PC-9 (cell line): ENCODE data around the gene MARCHF3. TPM values are rescaled to one million over a fixed set of nuclear protein-coding genes. Genes with fewer than 3 reads are reported as not detected.

Experiments
- BruUV-seq: library from RNA; stranded (reverse); fragments of 400-500 nt; replicated peaks from 2 replicates; lab custom pipeline; 2021; lab: Mats Ljungman, UMichigan
- CTCF ChIA-PET: fragments of 300-600 bp; sonication (Branson Sonifier 250); formaldehyde crosslinking; loops from one replicate; lab custom pipeline; 2022; ENCODE audit warnings: antibody characterized with exemption; lab: Charles Lee
- POLR2A ChIA-PET: fragments of 300-600 bp; sonication (Branson Sonifier 250); formaldehyde crosslinking; loops from one replicate; lab custom pipeline; 2022; ENCODE audit warnings: antibody characterized with exemption; ENCODE audit not compliant: unreplicated experiment; lab: Charles Lee
- DNase-seq, 2 experiments: peaks; one replicate each; pipeline versions ENCODE4 v3.0.0 to v3.0.0-alpha.2; 2015 to 2022; ENCODE audit warnings: mixed read lengths in 1 of 2
- H2AFZ ChIP-seq: fragments of 200-600 bp; sonication (generic); 2 replicates; pipeline ENCODE4 v1.8.1; 2017; ENCODE audit warnings: antibody characterized with exemption
- H3F3A ChIP-seq: fragments of 200-600 bp; sonication (generic); 2 replicates; pipeline ENCODE4 v1.8.1; 2017; ENCODE audit warnings: antibody characterized with exemption, mild to moderate bottlenecking, low read depth; ENCODE audit not compliant: insufficient read depth
- H3K27ac ChIP-seq: fragments of 200-600 bp; sonication (generic); 2 replicates; pipeline ENCODE4 v1.6.1; 2016; ENCODE audit warnings: mixed run types
- H3K27me3 ChIP-seq: fragments of 200-600 bp; sonication (generic); 2 replicates; pipeline ENCODE4 v1.6.1; 2016; ENCODE audit warnings: low read depth, mixed run types; ENCODE audit not compliant: insufficient read depth
- H3K36me3 ChIP-seq: fragments of 200-600 bp; sonication (generic); 2 replicates; pipeline ENCODE4 v1.6.1; 2016; ENCODE audit warnings: low read depth, mixed run types
- H3K4me1 ChIP-seq: fragments of 200-600 bp; sonication (generic); replicated peaks from 2 replicates; pipeline ENCODE4 v1.6.1; 2016; ENCODE audit warnings: mixed run types; ENCODE audit not compliant: insufficient read depth
- H3K4me2 ChIP-seq: fragments of 200-600 bp; sonication (generic); 2 replicates; pipeline ENCODE4 v1.6.1; 2017; ENCODE audit warnings: mixed run types
- H3K4me3 ChIP-seq: fragments of 200-600 bp; sonication (generic); 2 replicates; pipeline ENCODE4 v1.6.1; 2016; ENCODE audit warnings: mixed run types
- H3K79me2 ChIP-seq: fragments of 200-600 bp; sonication (generic); 2 replicates; pipeline ENCODE4 v1.6.1; 2017; ENCODE audit warnings: low read depth, mixed run types
- H3K9me2 ChIP-seq: fragments of 200-600 bp; sonication (generic); 2 replicates; pipeline ENCODE4 v1.8.1; 2017; ENCODE audit warnings: mild to moderate bottlenecking; ENCODE audit not compliant: insufficient read depth
- H3K9me3 ChIP-seq: fragments of 200-600 bp; sonication (generic); 2 replicates; pipeline ENCODE4 v1.8.1; 2016; ENCODE audit warnings: low read depth; ENCODE audit not compliant: insufficient read depth
- H4K20me1 ChIP-seq: fragments of 200-600 bp; sonication (generic); 2 replicates; pipeline ENCODE4 v1.8.1; 2017; ENCODE audit not compliant: insufficient read depth
- EZH2 ChIP-seq: fragments of 200-600 bp; sonication (generic); IDR thresholded peaks from 2 replicates; pipeline ENCODE4 v1.8.0; 2017; ENCODE audit warnings: antibody characterized with exemption, low read depth
- intact Hi-C: fragments of 100-400 bp; cut with micrococcal nuclease; formaldehyde crosslinking; loops from one replicate; pipeline ENCODE4 v1.10.0; 2022; ENCODE audit not compliant: unreplicated experiment
- total RNA-seq: library from RNA; stranded (reverse); gene quantifications from 2 replicates; pipeline ENCODE4 v1.2.3, GENCODE V29; 2021
- TF ChIP-seq, protein P1 (sequence below): fragments of 200-600 bp; sonication (generic); conservative IDR thresholded peaks from 2 replicates; pipeline ENCODE4 v1.6.1; 2017; ENCODE audit warnings: mixed run types, antibody characterized with exemption, mild to moderate bottlenecking, moderate library complexity

MARCHF3 gene
- total RNA-seq, 1 experiment from 2014 or later, result 0.35 TPM

DNA sequence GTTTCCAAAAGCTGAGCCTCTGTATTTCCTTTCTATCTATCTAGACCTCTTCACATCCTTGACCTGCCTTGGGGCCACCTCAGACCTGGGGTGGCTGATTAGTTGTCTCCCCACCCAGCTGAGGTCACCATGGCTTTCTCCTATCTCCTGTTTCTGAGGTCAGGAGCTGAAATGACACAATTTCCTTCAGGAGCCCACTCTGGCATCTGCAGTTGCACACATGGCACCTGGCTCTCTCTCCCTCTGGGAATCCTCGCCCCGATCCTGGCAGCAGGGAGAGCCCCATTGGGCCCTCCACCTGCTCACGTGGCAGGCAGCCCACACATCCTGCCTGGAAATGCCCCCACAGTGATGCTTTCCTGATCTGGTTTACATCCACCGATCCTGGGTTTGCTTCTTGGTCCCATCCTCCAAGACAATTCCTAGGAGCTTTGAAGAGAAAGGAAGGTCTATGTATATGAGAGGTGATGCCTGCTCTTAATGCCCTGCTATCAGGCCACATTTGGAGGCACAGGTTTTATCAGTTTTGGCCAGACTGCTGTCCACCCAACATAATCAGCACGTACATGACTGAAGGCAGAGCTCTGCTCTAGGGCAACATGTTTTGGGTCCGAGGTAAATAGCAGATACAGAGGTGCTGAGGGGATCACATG, 53.7 kb downstream of the MARCHF3 start:
- Histone ChIP-seq H4K20me1 (no peaks in the 10 kb centered on the region), H3F3A (no peaks in the 10 kb centered on the region), H3K9me2 (no peaks in the 10 kb centered on the region; the same call in 1 of the 2 replicates), H3K4me1 (no peaks in the 10 kb centered on the region), H3K36me3 (no peaks in the 10 kb centered on the region), H3K9me3 (no peaks in the 10 kb centered on the region), H3K27me3 (no peaks in the 10 kb centered on the region), H2AFZ (no peak overlapping the region), H3K27ac (no peak overlapping the region), H3K79me2 (no peaks in the 10 kb centered on the region), H3K4me3 (no peak overlapping the region), H3K4me2 (no peak overlapping the region)
- TF ChIP-seq EZH2, result no peak
- TF ChIP-seq, protein P1, sequence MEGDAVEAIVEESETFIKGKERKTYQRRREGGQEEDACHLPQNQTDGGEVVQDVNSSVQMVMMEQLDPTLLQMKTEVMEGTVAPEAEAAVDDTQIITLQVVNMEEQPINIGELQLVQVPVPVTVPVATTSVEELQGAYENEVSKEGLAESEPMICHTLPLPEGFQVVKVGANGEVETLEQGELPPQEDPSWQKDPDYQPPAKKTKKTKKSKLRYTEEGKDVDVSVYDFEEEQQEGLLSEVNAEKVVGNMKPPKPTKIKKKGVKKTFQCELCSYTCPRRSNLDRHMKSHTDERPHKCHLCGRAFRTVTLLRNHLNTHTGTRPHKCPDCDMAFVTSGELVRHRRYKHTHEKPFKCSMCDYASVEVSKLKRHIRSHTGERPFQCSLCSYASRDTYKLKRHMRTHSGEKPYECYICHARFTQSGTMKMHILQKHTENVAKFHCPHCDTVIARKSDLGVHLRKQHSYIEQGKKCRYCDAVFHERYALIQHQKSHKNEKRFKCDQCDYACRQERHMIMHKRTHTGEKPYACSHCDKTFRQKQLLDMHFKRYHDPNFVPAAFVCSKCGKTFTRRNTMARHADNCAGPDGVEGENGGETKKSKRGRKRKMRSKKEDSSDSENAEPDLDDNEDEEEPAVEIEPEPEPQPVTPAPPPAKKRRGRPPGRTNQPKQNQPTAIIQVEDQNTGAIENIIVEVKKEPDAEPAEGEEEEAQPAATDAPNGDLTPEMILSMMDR, result no peak
- no peak for DNase-seq
- intact Hi-C loops, result no loop called here
- CTCF ChIA-PET, result no interaction called here
- POLR2A ChIA-PET, result no interaction called here
- BruUV-seq, result no TSS peak

DNA sequence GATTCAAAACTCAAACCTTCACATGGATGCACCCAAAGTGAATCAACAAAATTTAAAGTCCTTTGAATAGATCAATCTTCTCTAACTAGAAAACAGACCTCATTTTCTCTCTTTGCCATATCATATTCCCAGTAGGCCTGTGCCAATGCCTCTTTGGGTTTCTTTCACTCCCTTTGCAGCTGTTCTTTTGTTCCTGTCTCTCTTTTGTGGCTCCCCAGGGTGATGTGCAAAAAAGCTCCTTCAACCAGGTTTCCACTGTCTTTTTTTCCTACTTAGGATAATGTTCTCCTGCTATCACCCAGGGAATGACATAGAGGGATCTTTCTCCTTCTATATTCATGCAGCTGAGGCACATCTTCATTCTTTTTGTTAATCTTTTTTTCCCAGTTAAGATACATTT, 54.6 kb downstream of the MARCHF3 start:
- Histone ChIP-seq H3K9me2 (no peaks in the 10 kb centered on the region; the same call in 1 of the 2 replicates), H3K9me3 (no peaks in the 10 kb centered on the region), H3K36me3 (no peaks in the 10 kb centered on the region), H2AFZ (no peak overlapping the region), H3K4me1 (no peaks in the 10 kb centered on the region), H3K4me2 (no peak overlapping the region), H4K20me1 (no peaks in the 10 kb centered on the region), H3K4me3 (no peak overlapping the region), H3F3A (no peaks in the 10 kb centered on the region), H3K27ac (no peak overlapping the region), H3K27me3 (no peaks in the 10 kb centered on the region), H3K79me2 (no peaks in the 10 kb centered on the region)
- BruUV-seq, result no TSS peak
- ChIA-PET CTCF (no interaction called here), POLR2A (no interaction called here)
- no peak for TF ChIP-seq EZH2
- TF ChIP-seq, protein P1, result no peak
- intact Hi-C loops, result no loop called here
- DNase-seq, result no peak

DNA sequence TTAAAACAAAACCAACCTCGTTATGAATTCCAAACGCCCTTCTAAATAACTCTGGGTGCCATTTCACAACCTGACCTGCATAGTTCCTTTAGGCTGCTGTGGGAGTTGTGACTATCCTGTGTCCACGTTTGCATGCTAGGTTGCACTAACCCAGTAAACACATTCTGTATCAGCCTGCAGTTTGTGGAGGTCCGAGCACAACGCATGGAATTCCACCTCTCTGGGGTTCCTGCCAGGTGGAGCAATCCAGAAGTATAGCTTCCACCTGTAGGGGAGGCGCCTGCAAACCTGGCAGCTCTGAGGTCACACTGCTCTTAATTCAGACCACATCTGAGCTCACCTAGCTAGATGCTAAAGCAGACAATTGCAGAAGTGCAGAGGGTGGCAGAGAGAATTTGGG, 57.2 kb downstream of the MARCHF3 start:
- Histone ChIP-seq H3K4me2 (no peak overlapping the region), H3K79me2 (no peaks in the 10 kb centered on the region), H3K4me3 (no peak overlapping the region), H3F3A (no peaks in the 10 kb centered on the region), H4K20me1 (no peaks in the 10 kb centered on the region), H3K27ac (no peak overlapping the region), H2AFZ (no peak overlapping the region), H3K9me2 (no peaks in the 10 kb centered on the region; the same call in 1 of the 2 replicates), H3K4me1 (no peaks in the 10 kb centered on the region), H3K36me3 (no peaks in the 10 kb centered on the region), H3K27me3 (no peaks in the 10 kb centered on the region), H3K9me3 (no peaks in the 10 kb centered on the region)
- CTCF ChIA-PET, result no interaction called here
- DNase-seq, result no peak
- intact Hi-C loops, result no loop called here
- TF ChIP-seq, protein P1, result no peak
- no peak for TF ChIP-seq EZH2
- no TSS peak for BruUV-seq
- POLR2A ChIA-PET, result no interaction called here
